ENCODE data around the gene FRRS1L. TPM values are rescaled to one million over a fixed set of nuclear protein-coding genes. Genes with fewer than 3 reads are reported as not detected.
A peak's percentile ranks its signal among the peaks of the same experiment; 100 is the strongest.

FRRS1L gene
- total RNA-seq, 1 experiment from 2014 or later = not detected

DNA sequence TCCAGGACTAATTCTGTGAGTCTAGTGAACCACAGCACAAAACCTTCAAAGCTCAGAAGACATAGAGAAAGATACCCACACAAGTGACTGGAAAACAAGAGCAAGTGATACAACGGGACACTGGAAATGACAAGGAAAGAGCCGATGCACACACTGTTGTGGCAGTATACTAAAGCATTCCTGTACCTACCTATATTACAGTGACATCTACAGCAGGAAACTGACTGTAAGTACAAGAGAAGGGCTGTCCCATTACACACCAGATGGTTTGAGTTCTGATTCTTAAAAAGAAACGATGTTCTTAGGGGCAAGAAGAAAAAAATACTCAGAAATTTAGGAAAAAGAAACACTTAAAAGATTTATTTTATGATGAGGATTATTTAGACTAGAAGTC lies 65.8 kb downstream of the FRRS1L start:
- Histone ChIP-seq H3K4me3 (no peak overlapping the region), H3K9me3 (peaks cover 4% of the 10 kb centered on the region), H3K27me3 (no peaks in the 10 kb centered on the region), H3K36me3 (peaks cover 13% of the 10 kb centered on the region)
- DNase-seq = no peak

- Histone ChIP-seq H3K9me3 (peaks cover 4% of the 10 kb centered on the region), H3K27me3 (no peaks in the 10 kb centered on the region), H3K4me3 (no peak overlapping the region), H3K36me3 (peaks cover 13% of the 10 kb centered on the region)
- DNase-seq = no peak
Measured at GRCh38 chr9:109100543-109101201, 66.4 kb downstream of the FRRS1L start.

DNA sequence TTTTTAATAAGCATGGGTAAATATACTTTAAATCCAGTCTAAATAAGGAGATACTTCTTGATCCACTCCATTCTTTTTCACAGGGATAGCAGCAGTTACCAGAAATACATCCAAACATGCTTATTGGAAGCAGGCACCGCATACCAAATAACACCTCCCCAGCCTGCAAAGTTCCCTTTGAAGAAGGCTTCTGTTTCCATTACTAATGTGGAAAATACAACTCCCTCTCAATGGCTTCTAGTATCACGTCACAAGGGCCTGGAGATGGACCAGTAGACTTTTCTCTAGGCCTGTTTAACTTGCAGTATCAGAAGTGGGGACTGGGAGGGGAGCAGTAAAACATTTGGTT lies 68.1 kb downstream of the FRRS1L start:
- H3K9me3 ChIP-seq = peaks cover 4% of the 10 kb centered on the region

GRCh38 chr9:109098171-109098959 lies 68.7 kb downstream of the FRRS1L start:
- Histone ChIP-seq H3K4me3 (no peak overlapping the region), H3K9me3 (peaks cover 4% of the 10 kb centered on the region), H3K27me3 (no peaks in the 10 kb centered on the region), H3K36me3 (peaks cover 12% of the 10 kb centered on the region)
- peak; percentile 78 for DNase-seq

More for the DNA sequence above, 68.1 kb downstream of the FRRS1L start:
- no peak overlapping the region for H3K4me3 ChIP-seq
- DNase-seq = no peak
- H3K36me3 ChIP-seq = peaks cover 9% of the 10 kb centered on the region
- H3K27me3 ChIP-seq = no peaks in the 10 kb centered on the region

- Histone ChIP-seq H3K27me3 (no peaks in the 10 kb centered on the region), H3K9me3 (no peaks in the 10 kb centered on the region), H3K36me3 (peaks cover 8% of the 10 kb centered on the region), H3K4me3 (no peak overlapping the region)
- no peak for DNase-seq
Measured at GRCh38 chr9:109097146-109097545, 69.9 kb downstream of the FRRS1L start.

DNA sequence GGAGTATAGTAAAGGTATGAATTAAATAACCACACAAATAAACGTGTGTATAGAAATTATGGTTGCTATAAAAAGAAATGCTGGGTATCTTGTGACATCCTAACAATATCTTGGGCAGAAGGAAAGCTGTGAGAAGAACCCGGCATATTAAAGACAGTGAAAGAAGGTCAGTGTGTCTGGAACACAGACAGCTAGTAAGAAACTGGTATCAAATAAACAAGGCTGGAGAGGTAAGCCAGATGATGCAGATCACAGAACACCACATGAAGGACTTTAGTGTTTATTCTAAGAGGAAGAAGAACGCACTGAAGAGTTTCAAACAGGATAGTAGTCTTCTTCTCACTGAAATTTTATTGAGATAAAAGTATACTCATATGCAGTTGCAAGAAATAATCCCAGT lies 71.7 kb downstream of the FRRS1L start:
- Histone ChIP-seq H3K4me3 (no peak overlapping the region), H3K27me3 (no peaks in the 10 kb centered on the region), H3K36me3 (peaks cover 12% of the 10 kb centered on the region), H3K9me3 (no peaks in the 10 kb centered on the region)
- no peak for DNase-seq

DNA sequence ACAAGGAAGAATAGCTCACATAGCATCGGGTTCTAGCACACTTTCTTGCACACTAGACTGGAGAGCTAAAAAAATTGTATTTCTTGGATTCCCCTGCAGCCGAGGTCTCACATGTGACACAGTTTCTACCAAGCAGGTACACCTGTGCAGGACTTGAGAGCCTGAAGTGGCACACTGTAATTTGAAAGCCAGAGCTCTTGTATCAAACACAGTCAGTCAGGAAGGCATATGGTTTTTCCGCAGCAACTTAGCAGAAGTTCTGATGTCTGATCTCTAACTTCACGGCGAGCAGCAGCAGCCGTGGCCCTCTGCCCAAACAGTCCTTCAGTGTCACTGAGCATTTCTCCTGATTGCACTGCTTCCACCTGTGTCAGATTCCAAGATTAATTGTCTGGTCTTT lies 72.8 kb downstream of the FRRS1L start:
- H3K27me3 ChIP-seq = no peaks in the 10 kb centered on the region
- no peak for DNase-seq
- H3K36me3 ChIP-seq = peaks cover 19% of the 10 kb centered on the region
- no peaks in the 10 kb centered on the region for H3K9me3 ChIP-seq
- no peak overlapping the region for H3K4me3 ChIP-seq

- Histone ChIP-seq H3K36me3 (peaks cover 20% of the 10 kb centered on the region), H3K4me3 (no peak overlapping the region)
Measured at GRCh38 chr9:109092587-109092986, 74.5 kb downstream of the FRRS1L start.

GRCh38 chr9:109092051-109092580 lies 74.9 kb downstream of the FRRS1L start:
- H3K9me3 ChIP-seq = no peaks in the 10 kb centered on the region
- no peaks in the 10 kb centered on the region for H3K27me3 ChIP-seq
- H3K4me3 ChIP-seq = no peak overlapping the region
- no peak for DNase-seq
- peaks cover 21% of the 10 kb centered on the region for H3K36me3 ChIP-seq

More at GRCh38 chr9:109092587-109092986, 74.5 kb downstream of the FRRS1L start:
- Histone ChIP-seq H3K27me3 (no peaks in the 10 kb centered on the region), H3K9me3 (no peaks in the 10 kb centered on the region)
- no peak for DNase-seq

DNA sequence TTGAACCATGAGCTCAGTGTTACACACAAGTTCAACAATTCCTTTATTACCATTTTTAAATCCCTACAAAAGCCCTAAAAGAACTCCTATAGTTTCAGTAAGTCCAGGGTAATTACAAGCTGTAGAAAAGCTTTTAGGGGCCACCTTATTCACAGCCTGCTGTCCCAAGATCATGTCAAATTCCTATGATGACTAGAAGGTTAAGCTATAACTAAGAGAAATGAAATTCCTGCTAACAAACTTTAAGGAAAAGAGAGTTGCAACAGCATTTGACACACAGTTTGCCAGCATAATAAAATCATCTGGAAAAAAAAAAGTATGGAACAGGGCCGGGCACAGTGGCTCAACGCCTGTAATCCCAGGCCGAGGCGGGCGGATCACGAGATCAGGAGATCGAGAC lies 78.8 kb downstream of the FRRS1L start:
- H3K9me3 ChIP-seq = no peaks in the 10 kb centered on the region
- peaks cover 29% of the 10 kb centered on the region for H3K36me3 ChIP-seq
- DNase-seq = no peak

DNA sequence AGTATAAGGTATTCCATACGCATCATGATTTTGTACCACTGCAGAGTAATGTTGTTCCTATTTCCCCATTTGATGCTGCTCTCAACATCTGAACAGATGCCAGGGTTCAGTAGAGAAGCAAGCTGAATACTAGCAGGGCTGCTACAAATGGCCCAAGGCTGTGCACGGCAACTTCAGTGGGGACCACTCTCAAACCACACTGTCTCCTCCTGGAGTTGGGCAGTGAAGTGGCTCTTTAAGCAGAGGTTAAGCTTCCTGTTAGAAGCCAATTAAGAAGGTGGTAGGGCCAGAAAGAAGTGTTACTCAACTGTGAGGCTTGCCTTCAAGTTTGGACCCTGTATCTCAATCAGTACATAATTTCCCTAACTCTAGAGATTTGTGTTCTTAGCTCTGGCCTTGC lies 79.3 kb downstream of the FRRS1L start:
- Histone ChIP-seq H3K36me3 (peaks cover 29% of the 10 kb centered on the region), H3K9me3 (no peaks in the 10 kb centered on the region), H3K27me3 (no peaks in the 10 kb centered on the region), H3K4me3 (no peak overlapping the region)
- DNase-seq = no peak

More for the DNA sequence above, 78.8 kb downstream of the FRRS1L start:
- no peak overlapping the region for H3K4me3 ChIP-seq
- no peaks in the 10 kb centered on the region for H3K27me3 ChIP-seq

DNA sequence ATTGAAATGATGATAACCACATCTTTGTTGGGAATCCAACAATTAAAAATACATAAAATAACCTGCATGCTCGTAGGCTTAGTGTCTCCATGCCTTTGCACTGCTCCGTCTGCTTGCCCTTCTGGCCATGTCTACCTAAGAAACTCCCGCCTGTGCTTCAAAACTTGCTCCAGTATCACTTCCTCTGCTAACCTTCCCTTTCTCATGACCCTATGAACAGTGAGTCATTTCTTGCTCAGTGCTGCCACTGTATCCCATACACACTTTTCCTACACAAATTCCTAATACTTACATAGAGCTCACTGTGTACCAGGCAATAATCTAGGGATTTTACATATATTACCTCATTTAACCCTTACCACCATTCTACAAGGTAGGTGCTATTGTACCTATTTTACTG lies 80.8 kb downstream of the FRRS1L start:
- peaks cover 29% of the 10 kb centered on the region for H3K36me3 ChIP-seq
- H3K4me3 ChIP-seq = no peak overlapping the region
- no peaks in the 10 kb centered on the region for H3K27me3 ChIP-seq
- DNase-seq = no peak
- H3K9me3 ChIP-seq = no peaks in the 10 kb centered on the region

DNA sequence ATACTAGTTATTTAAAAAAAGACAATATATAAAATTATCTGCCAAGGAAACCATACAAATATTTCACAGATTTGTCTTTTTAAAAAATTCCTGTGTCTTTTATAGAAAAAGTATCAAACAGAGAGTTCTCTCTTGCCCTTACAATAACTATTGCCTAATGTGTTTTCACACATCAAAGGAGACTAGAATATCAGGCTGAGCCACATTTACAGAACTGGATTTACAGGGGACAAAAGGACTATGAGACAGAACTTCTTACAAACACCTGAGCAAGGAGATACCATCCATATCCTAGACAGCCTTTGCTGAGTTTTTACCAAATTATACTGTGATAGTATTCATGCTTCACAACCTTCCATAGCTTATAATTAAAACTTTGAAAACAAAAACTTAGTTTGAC lies 81.5 kb downstream of the FRRS1L start:
- Histone ChIP-seq H3K27me3 (no peaks in the 10 kb centered on the region), H3K4me3 (no peak overlapping the region), H3K36me3 (peaks cover 24% of the 10 kb centered on the region), H3K9me3 (no peaks in the 10 kb centered on the region)
- DNase-seq = no peak

- peaks cover 29% of the 10 kb centered on the region for H3K36me3 ChIP-seq
- H3K9me3 ChIP-seq = no peaks in the 10 kb centered on the region
Measured at GRCh38 chr9:109083813-109084405, 83.1 kb downstream of the FRRS1L start.

GRCh38 chr9:109083141-109083540 lies 83.9 kb downstream of the FRRS1L start:
- no peak for DNase-seq
- Histone ChIP-seq H3K36me3 (peaks cover 35% of the 10 kb centered on the region), H3K27me3 (no peaks in the 10 kb centered on the region), H3K9me3 (no peaks in the 10 kb centered on the region), H3K4me3 (no peak overlapping the region)

More at GRCh38 chr9:109083813-109084405, 83.1 kb downstream of the FRRS1L start:
- no peak for DNase-seq
- H3K27me3 ChIP-seq = no peaks in the 10 kb centered on the region
- no peak overlapping the region for H3K4me3 ChIP-seq

DNA sequence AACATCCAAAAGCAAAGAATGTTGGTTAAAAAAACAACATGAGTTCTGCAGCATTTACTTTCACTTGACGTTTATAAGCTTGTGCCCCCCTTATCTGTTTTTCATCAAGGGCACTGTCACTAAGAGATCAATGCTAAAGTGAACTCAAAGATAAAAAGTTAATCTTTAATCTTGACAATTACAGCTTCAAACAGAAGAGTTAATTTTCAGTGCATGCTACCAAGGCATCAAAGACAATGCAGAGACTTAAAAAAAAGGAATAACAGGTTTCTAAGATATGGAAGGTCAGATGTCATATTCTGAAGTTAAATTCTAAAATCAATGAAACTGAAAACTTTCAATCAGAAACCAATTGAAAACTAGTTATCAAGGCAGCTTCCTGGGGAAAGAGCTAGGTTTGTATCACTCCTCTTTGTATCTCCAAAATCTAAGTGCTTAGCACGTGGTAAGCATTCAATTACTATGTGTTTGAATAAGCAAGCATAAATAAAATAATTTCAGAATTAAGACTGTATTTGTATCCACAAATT lies 84.9 kb downstream of the FRRS1L start:
- Histone ChIP-seq H3K9me3 (no peaks in the 10 kb centered on the region), H3K27me3 (no peaks in the 10 kb centered on the region), H3K4me3 (no peak overlapping the region), H3K36me3 (peaks cover 34% of the 10 kb centered on the region)
- DNase-seq = no peak

Measured in MG63 (cell line).